Naive thymus-derived CD4-positive, alpha-beta T cell (primary cell): ENCODE measurements around the gene IFNL1. TPM values are rescaled to one million over a fixed set of nuclear protein-coding genes. Genes with fewer than 3 reads are reported as not detected.
A peak's percentile ranks its signal among the peaks of the same experiment; 100 is the strongest.

Source experiments
- ATAC-seq: fragments of 150-1000 bp; cut with Tn5 transposase; 2 replicates; pipeline ENCODE4 v1.10.0; 2021; ENCODE audit warnings: mild to moderate bottlenecking, moderate library complexity
- CTCF ChIA-PET: fragments of 350-600 bp; sonication (Branson Sonifier 250); formaldehyde crosslinking; loops from one replicate; lab custom pipeline; 2021; ENCODE audit warnings: antibody characterized with exemption; lab: Charles Lee
- POLR2A ChIA-PET: fragments of 350-600 bp; sonication (Branson Sonifier 250); formaldehyde crosslinking; loops from one replicate; lab custom pipeline; 2021; ENCODE audit warnings: antibody characterized with exemption, inconsistent platforms; lab: Charles Lee
- DNase-seq, 9 donors: peaks; one replicate each; pipeline versions ENCODE4 v3.0.0 to v3.0.0-alpha.2; 2020 to 2022; ENCODE audit warnings: mixed read lengths in 1 of 9
- H3K27ac ChIP-seq: one replicate; pipeline ENCODE4 v1.7.0; 2013; ENCODE audit warnings: mild to moderate bottlenecking, low read depth, low read length, moderate library complexity
- H3K27me3 ChIP-seq, 2 donors: one replicate each; pipeline ENCODE4 v1.7.0; 2013; ENCODE audit warnings: low read length in 2 of 2, mild to moderate bottlenecking in 2 of 2, moderate library complexity in 2 of 2; ENCODE audit not compliant: control insufficient read depth in 2 of 2, insufficient read depth in 2 of 2
- H3K36me3 ChIP-seq, 3 experiments: 1 replicate in 2 of 3; 2 replicates in 1 of 3; pipeline ENCODE4 v1.7.0; 2013; ENCODE audit warnings: low read length in 3 of 3, mild to moderate bottlenecking in 3 of 3, moderate library complexity in 1 of 3; ENCODE audit not compliant: insufficient read depth in 3 of 3, control insufficient read depth in 2 of 3
- H3K4me1 ChIP-seq, 2 donors: one replicate each; pipeline ENCODE4 v1.7.0; 2013; ENCODE audit warnings: low read length in 2 of 2, mild to moderate bottlenecking in 2 of 2, moderate library complexity in 1 of 2; ENCODE audit not compliant: control insufficient read depth in 2 of 2, insufficient read depth in 2 of 2
- H3K4me3 ChIP-seq: 2 replicates; pipeline ENCODE4 v1.7.0; 2013; ENCODE audit warnings: mild to moderate bottlenecking, low read length
- H3K9me3 ChIP-seq, 3 experiments: 1 replicate in 2 of 3; 2 replicates in 1 of 3; pipeline ENCODE4 v1.7.0; 2013; ENCODE audit warnings: low read length in 3 of 3; ENCODE audit not compliant: control insufficient read depth in 2 of 3
- H3K27ac Mint-ChIP-seq, 9 donors: one replicate each; pipeline ENCODE4 v1.8.0; 2020 to 2022; ENCODE audit warnings: mixed read lengths in 9 of 9, mild to moderate bottlenecking in 8 of 9, moderate library complexity in 5 of 9, inconsistent platforms in 2 of 9
- H3K27me3 Mint-ChIP-seq, 5 donors: one replicate each; pipeline ENCODE4 v1.8.0; 2021 to 2022; ENCODE audit warnings: mixed read lengths in 5 of 5, mild to moderate bottlenecking in 1 of 5
- H3K36me3 Mint-ChIP-seq, 5 donors: one replicate each; pipeline ENCODE4 v1.8.0; 2020 to 2022; ENCODE audit warnings: mixed read lengths in 5 of 5, mild to moderate bottlenecking in 3 of 5, inconsistent platforms in 1 of 5
- H3K4me1 Mint-ChIP-seq, 7 donors: one replicate each; pipeline ENCODE4 v1.8.0; 2020 to 2022; ENCODE audit warnings: mixed read lengths in 7 of 7, mild to moderate bottlenecking in 3 of 7, inconsistent platforms in 1 of 7
- H3K4me3 Mint-ChIP-seq, 10 donors: one replicate each; pipeline ENCODE4 v1.8.0; 2020 to 2022; ENCODE audit warnings: mild to moderate bottlenecking in 10 of 10, mixed read lengths in 10 of 10, moderate library complexity in 6 of 10, inconsistent platforms in 2 of 10
- H3K9me3 Mint-ChIP-seq, 11 donors: one replicate each; pipeline ENCODE4 v1.8.0; 2020 to 2022; ENCODE audit warnings: mixed read lengths in 11 of 11, mild to moderate bottlenecking in 4 of 11, inconsistent platforms in 1 of 11, moderate library complexity in 1 of 11
- intact Hi-C, 2 donors: fragments of 100-400 bp; cut with micrococcal nuclease; formaldehyde crosslinking; loops; one replicate each; pipeline ENCODE4 v1.15.1; 2023
- polyA plus RNA-seq, 2 donors: library from polyadenylated mRNA; unstranded; fragments of 300-500 nt; fragmentation: Illumina TruSeq; gene quantifications; one replicate each; pipeline ENCODE4 v1.2.3, GENCODE V29; 2021
- total RNA-seq, 6 experiments: library from RNA in 5 of 6; stranded (reverse) in 5 of 6; gene quantifications; 1 replicate in 5 of 6; 2 replicates in 1 of 6; pipeline ENCODE4 v1.2.3 and lab custom pipeline; 2021 to 2026

The IFNL1 gene
- total and polyA plus RNA-seq, 7 experiments from 2014 or later: not detected

DNA sequence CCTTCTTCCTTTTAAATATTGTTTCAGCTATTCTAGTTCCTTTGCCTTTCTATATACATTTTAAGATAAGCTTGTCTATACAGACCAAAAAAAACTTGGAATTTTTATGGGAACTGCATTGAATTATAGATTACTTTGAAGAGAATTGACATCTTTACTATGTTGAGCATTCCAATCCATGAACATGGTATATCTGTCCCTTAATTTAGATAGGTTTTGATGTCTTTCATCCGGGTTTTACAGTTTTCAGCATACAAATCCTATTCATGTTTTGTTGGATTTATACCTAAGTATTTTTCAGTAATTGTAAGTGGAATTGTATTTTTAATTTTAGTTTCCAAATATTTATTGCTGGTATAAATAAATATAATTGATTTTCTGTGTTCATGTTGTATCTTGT is 12.2 kb upstream of the IFNL1 start:
- intact Hi-C loops: no loop called here
- Histone ChIP-seq H3K4me1 (no peaks in the 10 kb centered on the region), H3K36me3 (no peaks in the 10 kb centered on the region), H3K9me3 (no peaks in the 10 kb centered on the region), H3K4me3 (no peak overlapping the region), H3K27me3 (no peaks in the 10 kb centered on the region), H3K27ac (no peak overlapping the region)
- H3K27me3 Mint-ChIP-seq: peaks cover 0 to 35% (median 5%) of the 10 kb centered on the region in 5 donors
- H3K4me1 Mint-ChIP-seq: peaks cover 0 to 2% (median 0%) of the 10 kb centered on the region in 7 donors
- CTCF ChIA-PET: no interaction called here
- no peak for ATAC-seq
- POLR2A ChIA-PET: no interaction called here
- DNase-seq: no peak
- peaks cover 0 to 34% (median 8%) of the 10 kb centered on the region in 11 donors for H3K9me3 Mint-ChIP-seq
- peaks cover 0 to 4% (median 0%) of the 10 kb centered on the region in 5 donors for H3K36me3 Mint-ChIP-seq
- H3K4me3 Mint-ChIP-seq: no peak overlapping the region
- no peak overlapping the region for H3K27ac Mint-ChIP-seq

DNA sequence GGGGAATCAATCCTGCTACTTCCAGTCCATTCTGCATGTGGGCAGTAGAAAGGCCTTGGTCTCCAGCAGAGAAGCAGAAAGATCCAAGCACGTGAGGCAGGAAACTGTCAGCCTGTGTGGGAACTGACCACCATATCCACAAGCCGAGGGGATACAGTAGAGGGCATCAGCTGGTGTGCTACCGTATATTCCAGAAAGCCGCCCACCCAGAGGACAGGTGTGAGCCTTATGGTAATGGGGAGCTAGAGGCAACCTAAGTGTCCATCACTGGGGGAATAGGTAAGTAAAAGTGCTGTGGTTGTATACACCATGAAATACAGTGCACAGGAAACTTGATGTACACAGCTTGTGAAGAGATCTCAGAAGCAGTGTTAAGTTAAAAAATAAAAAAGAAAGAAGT is 2.8 kb upstream of the IFNL1 start:
- no peak for ATAC-seq
- CTCF ChIA-PET: no interaction called here
- POLR2A ChIA-PET: no interaction called here

DNA sequence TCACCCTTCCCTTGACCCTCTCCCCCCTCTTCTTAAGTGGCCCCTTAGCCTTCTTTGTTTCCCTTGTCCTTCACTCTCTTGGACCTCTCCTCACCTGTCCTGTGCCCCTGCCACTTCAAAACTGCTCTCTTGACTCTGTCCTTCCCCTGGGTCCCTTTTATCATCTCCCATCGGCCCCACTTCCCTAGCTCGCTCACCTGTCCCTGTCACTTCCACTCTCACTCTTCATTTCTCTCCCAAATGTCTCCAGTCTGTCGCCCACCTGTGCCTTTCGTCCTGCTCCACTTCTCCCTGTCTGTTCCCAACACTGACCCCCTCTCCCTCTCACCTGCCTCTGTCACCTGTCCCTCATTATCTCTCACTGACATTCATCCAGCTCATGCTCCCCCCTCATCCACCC is 699 bp downstream of the IFNL1 start:
- ChIA-PET CTCF (interaction anchor here (0.6 kb wide), 1 partner anchor 225 kb away, joined by 3 read pairs; no protein-coding TSS in a partner anchor), POLR2A (no interaction called here)
- ATAC-seq: no peak
- Mint-ChIP-seq H3K27ac (peak overlapping the region in 2 of 9 donors; percentile 13 to 47), H3K27me3 (peaks cover 0 to 6% (median 3%) of the 10 kb centered on the region in 5 donors), H3K4me1 (peaks cover 0 to 30% (median 7%) of the 10 kb centered on the region in 7 donors), H3K9me3 (no peaks in the 10 kb centered on the region), H3K4me3 (no peak overlapping the region), H3K36me3 (no peaks in the 10 kb centered on the region)
- no peaks in the 10 kb centered on the region for H3K27me3 ChIP-seq
- H3K9me3 ChIP-seq: no peaks in the 10 kb centered on the region
- no peak overlapping the region for H3K27ac ChIP-seq
- no peak overlapping the region for H3K4me3 ChIP-seq
- H3K4me1 ChIP-seq: peaks cover 0 to 13% of the 10 kb centered on the region in 2 donors
- no peak for DNase-seq
- no peaks in the 10 kb centered on the region for H3K36me3 ChIP-seq
- intact Hi-C loops: no loop called here

More for the DNA sequence above, 2.8 kb upstream of the IFNL1 start:
- Mint-ChIP-seq H3K36me3 (no peaks in the 10 kb centered on the region), H3K27ac (no peak overlapping the region), H3K27me3 (peaks cover 0 to 24% (median 6%) of the 10 kb centered on the region in 5 donors), H3K4me3 (no peak overlapping the region), H3K9me3 (peaks cover 0 to 3% (median 0%) of the 10 kb centered on the region in 11 donors), H3K4me1 (peaks cover 0 to 21% (median 3%) of the 10 kb centered on the region in 7 donors)
- H3K36me3 ChIP-seq: no peaks in the 10 kb centered on the region
- peaks cover 0 to 8% of the 10 kb centered on the region in 2 donors for H3K4me1 ChIP-seq
- H3K9me3 ChIP-seq: no peaks in the 10 kb centered on the region
- no peak overlapping the region for H3K4me3 ChIP-seq
- DNase-seq: no peak
- no peaks in the 10 kb centered on the region for H3K27me3 ChIP-seq
- no peak overlapping the region for H3K27ac ChIP-seq
- intact Hi-C loops: no loop called here

DNA sequence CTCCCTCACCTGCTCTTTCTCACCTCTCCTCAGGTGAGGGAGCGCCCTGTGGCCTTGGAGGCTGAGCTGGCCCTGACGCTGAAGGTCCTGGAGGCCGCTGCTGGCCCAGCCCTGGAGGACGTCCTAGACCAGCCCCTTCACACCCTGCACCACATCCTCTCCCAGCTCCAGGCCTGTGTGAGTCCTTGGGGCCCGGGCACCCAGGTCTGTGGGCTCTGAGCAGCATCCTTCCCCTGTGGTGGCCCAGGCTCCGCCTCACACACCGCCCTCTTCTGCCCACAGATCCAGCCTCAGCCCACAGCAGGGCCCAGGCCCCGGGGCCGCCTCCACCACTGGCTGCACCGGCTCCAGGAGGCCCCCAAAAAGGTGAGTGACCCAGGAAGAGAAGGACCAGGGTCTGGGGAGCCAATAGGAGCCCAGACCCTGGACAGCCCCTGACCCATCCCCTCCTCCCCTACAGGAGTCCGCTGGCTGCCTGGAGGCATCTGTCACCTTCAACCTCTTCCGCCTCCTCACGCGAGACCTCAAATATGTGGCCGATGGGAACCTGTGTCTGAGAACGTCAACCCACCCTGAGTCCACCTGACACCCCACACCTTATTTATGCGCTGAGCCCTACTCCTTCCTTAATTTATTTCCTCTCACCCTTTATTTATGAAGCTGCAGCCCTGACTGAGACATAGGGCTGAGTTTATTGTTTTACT is 1.9 kb downstream of the IFNL1 start:
- POLR2A ChIA-PET: no interaction called here

DNA sequence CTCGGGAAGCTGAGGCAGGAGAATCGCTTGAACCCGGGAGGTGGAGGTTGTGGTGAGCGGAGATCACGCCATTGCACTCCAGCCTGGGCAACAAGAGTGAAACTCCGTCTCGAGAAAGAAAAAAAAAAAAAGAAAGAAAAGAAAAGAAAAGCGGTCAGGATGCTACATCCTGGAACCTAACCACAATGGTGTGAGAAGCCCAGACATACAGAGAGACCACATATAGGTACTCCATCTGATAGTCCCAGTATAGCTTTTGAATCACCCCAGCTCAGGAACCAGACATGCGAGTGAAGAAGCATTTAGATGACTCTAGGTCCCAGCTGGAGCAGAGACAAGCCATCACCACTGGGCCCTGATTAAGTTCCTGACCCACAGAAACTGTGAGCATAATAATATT is 3.2 kb downstream of the IFNL1 start:
- Mint-ChIP-seq H3K36me3 (no peaks in the 10 kb centered on the region), H3K9me3 (no peaks in the 10 kb centered on the region), H3K4me1 (peaks cover 0 to 30% (median 7%) of the 10 kb centered on the region in 7 donors), H3K4me3 (no peak overlapping the region), H3K27ac (peak overlapping the region in 1 of 9 donors; percentile 29), H3K27me3 (peaks cover 0 to 4% (median 2%) of the 10 kb centered on the region in 5 donors)
- DNase-seq: no peak
- Histone ChIP-seq H3K4me1 (peaks cover 0 to 13% of the 10 kb centered on the region in 2 donors), H3K27ac (no peak overlapping the region), H3K36me3 (no peaks in the 10 kb centered on the region), H3K27me3 (no peaks in the 10 kb centered on the region), H3K4me3 (no peak overlapping the region), H3K9me3 (no peaks in the 10 kb centered on the region)
- ChIA-PET CTCF (no interaction called here), POLR2A (interaction anchor here (0.5 kb wide), 1 partner anchor 176 kb away, joined by 4 read pairs; no protein-coding TSS in a partner anchor)
- ATAC-seq: peak; percentile 21
- intact Hi-C loops: no loop called here

More for the DNA sequence above, 1.9 kb downstream of the IFNL1 start:
- intact Hi-C loops: no loop called here
- Mint-ChIP-seq H3K4me3 (peak overlapping the region in 2 of 10 donors; percentile 6 to 62), H3K36me3 (no peaks in the 10 kb centered on the region), H3K4me1 (peaks cover 0 to 30% (median 7%) of the 10 kb centered on the region in 7 donors), H3K27me3 (peaks cover 0 to 5% (median 2%) of the 10 kb centered on the region in 5 donors), H3K27ac (peak overlapping the region in 1 of 9 donors; percentile 77), H3K9me3 (no peaks in the 10 kb centered on the region)
- H3K4me1 ChIP-seq: peaks cover 0 to 13% of the 10 kb centered on the region in 2 donors
- no peaks in the 10 kb centered on the region for H3K27me3 ChIP-seq
- ATAC-seq: peak; percentile 90
- no peaks in the 10 kb centered on the region for H3K36me3 ChIP-seq
- no peak overlapping the region for H3K27ac ChIP-seq
- peak overlapping the region; percentile 3 for H3K4me3 ChIP-seq
- H3K9me3 ChIP-seq: no peaks in the 10 kb centered on the region
- CTCF ChIA-PET: no interaction called here
- peak in 2 of 9 donors; percentile 30 to 51 for DNase-seq

DNA sequence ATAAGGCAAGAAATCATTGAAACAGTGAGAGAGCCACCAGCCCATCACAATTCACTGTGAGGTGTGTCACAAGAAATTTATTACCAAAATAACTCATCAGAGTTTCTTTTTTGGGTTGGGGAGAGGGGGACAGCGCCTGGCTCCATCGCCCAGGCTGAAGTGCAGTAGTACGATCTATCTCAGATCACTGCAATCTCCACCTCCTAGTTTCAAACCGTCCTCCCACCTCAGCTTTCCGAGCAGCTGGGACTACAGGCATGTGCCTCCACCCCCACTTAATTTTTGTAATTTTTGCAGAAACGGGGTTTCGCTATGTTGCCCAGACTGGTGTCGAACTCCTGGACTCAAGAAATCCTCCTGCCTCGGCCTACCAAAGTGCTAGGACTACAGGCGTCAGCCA is 3.6 kb downstream of the IFNL1 start:
- Histone ChIP-seq H3K9me3 (no peaks in the 10 kb centered on the region), H3K27me3 (no peaks in the 10 kb centered on the region), H3K36me3 (no peaks in the 10 kb centered on the region), H3K27ac (no peak overlapping the region), H3K4me3 (no peak overlapping the region), H3K4me1 (peaks cover 0 to 13% of the 10 kb centered on the region in 2 donors)
- intact Hi-C loops: no loop called here
- CTCF ChIA-PET: no interaction called here
- no peaks in the 10 kb centered on the region for H3K9me3 Mint-ChIP-seq
- peak overlapping the region in 1 of 10 donors; percentile 29 for H3K4me3 Mint-ChIP-seq
- H3K27ac Mint-ChIP-seq: peak overlapping the region in 1 of 9 donors; percentile 43
- POLR2A ChIA-PET: interaction anchor here (0.5 to 1.3 kb wide), 2 partner anchors 33 to 177 kb away, joined by 3 to 4 read pairs; no protein-coding TSS in a partner anchor
- peaks cover 0 to 5% (median 2%) of the 10 kb centered on the region in 5 donors for H3K27me3 Mint-ChIP-seq
- no peak for DNase-seq
- H3K4me1 Mint-ChIP-seq: peaks cover 0 to 30% (median 7%) of the 10 kb centered on the region in 7 donors
- no peak for ATAC-seq
- no peaks in the 10 kb centered on the region for H3K36me3 Mint-ChIP-seq
